Adipocyte (in vitro differentiated cells): ENCODE results near the gene GNB3.
"Not testable (repeated sequence)": the region's sequence is repeated elsewhere in the genome, so short reads cannot be mapped to it uniquely, and the experiment has no call there.

ENCODE experiments used
- DNase-seq: peaks from one replicate; pipeline ENCODE4 v3.0.0-alpha.2; 2015; ENCODE audit warnings: low read depth
- H3K27me3 ChIP-seq: replicated peaks from 2 replicates; pipeline ENCODE4 v1.7.0; 2013; ENCODE audit warnings: mild to moderate bottlenecking, low read length, moderate library complexity; ENCODE audit not compliant: control insufficient read depth, insufficient read depth
- H3K36me3 ChIP-seq: 2 replicates; pipeline ENCODE4 v1.7.0; 2013; ENCODE audit warnings: low read length, mild to moderate bottlenecking, moderate library complexity; ENCODE audit not compliant: control insufficient read depth, insufficient read depth, severe bottlenecking
- H3K4me1 ChIP-seq: 2 replicates; pipeline ENCODE4 v1.7.0; 2013; ENCODE audit warnings: mild to moderate bottlenecking, low read length, moderate library complexity; ENCODE audit not compliant: control insufficient read depth, insufficient read depth
- H3K4me3 ChIP-seq: 2 replicates; pipeline ENCODE4 v1.7.0; 2013; ENCODE audit warnings: mild to moderate bottlenecking, low read length, moderate library complexity
- H3K9ac ChIP-seq: 2 replicates; pipeline ENCODE4 v1.7.0; 2013; ENCODE audit warnings: mild to moderate bottlenecking, low read length, moderate library complexity
- H3K9me3 ChIP-seq: 2 replicates; pipeline ENCODE4 v1.7.0; 2013; ENCODE audit warnings: mild to moderate bottlenecking, low read length, moderate library complexity; ENCODE audit not compliant: control insufficient read depth

Gene GNB3

DNA sequence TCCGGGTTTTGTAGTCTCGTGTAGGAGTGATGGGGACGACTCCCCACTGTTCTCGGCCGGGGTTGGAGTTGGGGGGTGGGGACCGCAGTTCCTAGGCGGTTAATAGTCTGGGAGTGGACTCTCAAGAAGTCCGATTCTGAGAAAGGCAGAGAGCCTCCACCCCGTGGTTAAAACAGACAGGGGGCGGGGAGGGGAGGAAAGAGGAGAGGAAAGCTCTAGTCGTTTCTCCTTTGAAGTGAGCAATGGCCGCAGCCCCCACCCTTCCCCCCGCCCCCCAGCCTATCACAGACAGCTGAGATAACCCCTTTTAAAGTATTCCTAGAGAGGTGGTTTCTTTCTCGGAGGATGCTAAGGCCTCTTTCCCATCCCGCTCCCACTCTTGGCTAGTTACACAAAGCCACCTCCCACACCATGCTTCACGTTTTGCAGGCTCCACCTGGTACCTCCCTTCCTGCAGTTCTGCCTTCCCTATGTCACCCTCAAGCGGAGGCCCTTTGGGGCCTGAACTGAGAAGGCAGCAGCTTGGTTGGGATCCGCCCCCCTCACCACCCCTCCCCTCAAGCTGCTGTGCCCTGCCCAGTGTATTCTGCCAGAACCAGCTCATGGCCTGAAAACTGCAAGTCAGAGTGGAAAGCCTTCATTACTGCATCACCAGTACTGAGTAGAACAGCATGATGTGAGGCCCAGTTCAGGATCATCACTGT is 12.1 kb downstream of the GNB3 start:
- peaks cover 22% of the 10 kb centered on the region for H3K4me1 ChIP-seq
- peaks cover 23% of the 10 kb centered on the region for H3K36me3 ChIP-seq
- DNase-seq, result peak; percentile 83
- no peaks in the 10 kb centered on the region for H3K9me3 ChIP-seq
- peak overlapping the region; percentile 84 for H3K4me3 ChIP-seq
- H3K9ac ChIP-seq, result peak overlapping the region; percentile 85
- H3K27me3 ChIP-seq, result no peaks in the 10 kb centered on the region

DNA sequence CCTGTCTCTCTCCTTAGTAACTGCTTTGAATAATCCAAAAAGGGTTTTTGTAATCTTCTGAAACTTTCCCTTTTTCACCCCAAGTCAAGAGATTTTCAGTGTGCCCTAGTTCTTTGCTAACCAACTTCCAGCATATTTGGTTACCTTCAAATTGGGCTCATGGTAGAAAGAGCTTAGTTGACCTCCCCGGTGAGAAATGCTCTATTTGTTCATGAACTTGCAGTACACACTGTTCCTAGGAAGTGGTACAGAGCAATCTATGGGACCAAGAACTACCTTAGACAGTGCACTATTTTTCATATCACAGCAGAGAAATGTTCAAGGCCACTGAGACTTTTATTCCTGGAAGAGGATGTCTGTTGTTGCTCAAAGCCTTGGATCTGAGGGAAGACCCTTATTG is 12.9 kb downstream of the GNB3 start:
- Histone ChIP-seq H3K9me3 (no peaks in the 10 kb centered on the region), H3K36me3 (peaks cover 31% of the 10 kb centered on the region), H3K4me1 (peaks cover 22% of the 10 kb centered on the region), H3K27me3 (no peaks in the 10 kb centered on the region), H3K4me3 (peak overlapping the region; percentile 84), H3K9ac (peak overlapping the region; percentile 85)
- no peak for DNase-seq

DNA sequence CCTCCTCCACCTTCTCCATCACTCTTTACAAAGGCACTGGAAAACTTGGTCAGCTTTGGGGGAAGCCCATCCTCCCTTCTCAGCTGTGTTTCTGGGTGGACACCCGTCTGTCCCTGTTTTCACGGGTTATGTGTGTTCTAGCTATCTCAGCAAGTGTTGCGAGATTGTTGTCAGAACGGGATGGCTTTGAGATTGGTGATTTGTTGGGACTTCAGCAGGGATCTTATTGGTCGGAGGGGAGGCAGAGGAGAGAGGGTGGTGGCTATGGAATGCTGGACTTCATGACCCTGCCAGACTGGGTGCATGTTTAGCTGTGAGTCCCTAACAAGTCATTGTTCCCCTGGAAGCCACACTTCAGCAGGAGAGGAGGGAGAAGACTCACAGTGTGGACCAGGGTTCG is 13.3 kb downstream of the GNB3 start:
- Histone ChIP-seq H3K9me3 (no peaks in the 10 kb centered on the region), H3K9ac (peak overlapping the region; percentile 85), H3K4me1 (peaks cover 22% of the 10 kb centered on the region), H3K4me3 (peak overlapping the region; percentile 84), H3K27me3 (no peaks in the 10 kb centered on the region), H3K36me3 (peaks cover 35% of the 10 kb centered on the region)
- DNase-seq, result no peak

DNA sequence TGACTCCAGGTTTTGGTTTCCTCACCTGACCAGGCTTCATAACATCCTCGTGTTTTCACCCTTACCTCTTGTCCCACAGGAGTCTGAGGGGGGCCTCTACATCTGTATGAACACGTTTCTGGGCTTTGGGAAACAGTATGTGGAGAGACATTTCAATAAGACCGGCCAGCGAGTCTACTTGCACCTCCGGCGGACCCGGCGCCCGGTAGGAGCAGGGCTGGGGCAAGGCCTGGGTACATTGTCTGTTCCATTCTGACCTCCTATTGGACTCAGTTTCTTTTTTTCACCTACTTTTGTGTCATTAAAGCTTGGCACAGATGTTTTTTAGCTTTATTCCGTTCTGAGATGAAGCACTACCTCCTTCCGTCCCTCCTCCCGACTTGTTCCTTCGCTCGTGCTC is 14.6 kb downstream of the GNB3 start:
- H3K9ac ChIP-seq, result no peak overlapping the region
- H3K4me1 ChIP-seq, result peaks cover 22% of the 10 kb centered on the region
- no peaks in the 10 kb centered on the region for H3K27me3 ChIP-seq
- no peaks in the 10 kb centered on the region for H3K9me3 ChIP-seq
- no peak overlapping the region for H3K4me3 ChIP-seq
- no peak for DNase-seq
- peaks cover 47% of the 10 kb centered on the region for H3K36me3 ChIP-seq

DNA sequence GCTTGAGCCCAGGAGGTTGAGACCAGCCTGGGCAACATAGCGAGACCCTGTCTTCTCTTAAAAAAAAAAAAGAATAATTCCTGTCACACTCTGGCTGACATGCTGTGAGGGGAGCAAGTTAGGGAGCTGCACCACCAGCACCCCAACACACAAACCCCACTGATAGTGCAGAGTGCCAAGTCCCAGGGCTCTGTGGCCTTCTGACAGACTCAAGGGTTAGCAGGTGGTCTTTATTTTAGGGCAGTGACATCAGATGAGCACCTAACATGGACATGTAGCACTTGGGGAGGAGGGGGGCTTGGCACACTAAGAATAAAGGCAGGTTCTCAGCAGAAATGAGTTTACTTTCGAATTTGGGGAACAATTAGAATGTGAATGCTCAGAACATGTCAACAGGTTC is 18.1 kb downstream of the GNB3 start:
- DNase-seq, result no peak
- Histone ChIP-seq H3K36me3 (peaks cover 82% of the 10 kb centered on the region), H3K4me3 (no peak overlapping the region), H3K27me3 (no peaks in the 10 kb centered on the region), H3K4me1 (peaks cover 8% of the 10 kb centered on the region), H3K9me3 (no peaks in the 10 kb centered on the region), H3K9ac (no peak overlapping the region)

DNA sequence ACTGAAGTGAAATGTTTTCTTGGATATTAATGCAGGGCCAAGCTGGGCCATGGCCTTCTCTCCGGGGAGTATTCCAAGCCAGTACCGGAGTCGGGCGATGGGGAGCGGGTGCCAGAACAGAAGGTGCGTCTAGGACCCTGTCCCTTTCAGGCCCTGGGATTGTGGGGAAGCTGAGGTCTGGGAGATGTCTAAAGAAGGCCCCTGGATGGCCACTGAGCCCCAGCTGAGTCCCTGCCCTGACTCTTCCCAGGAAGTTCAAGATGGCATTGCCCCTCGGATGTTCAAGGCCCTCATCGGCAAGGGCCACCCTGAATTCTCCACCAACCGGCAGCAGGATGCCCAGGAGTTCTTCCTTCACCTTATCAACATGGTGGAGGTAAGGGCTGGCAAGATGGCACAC is 19.4 kb downstream of the GNB3 start:
- no peak overlapping the region for H3K9ac ChIP-seq
- no peaks in the 10 kb centered on the region for H3K27me3 ChIP-seq
- H3K4me3 ChIP-seq, result no peak overlapping the region
- peaks cover 94% of the 10 kb centered on the region for H3K36me3 ChIP-seq
- H3K9me3 ChIP-seq, result no peaks in the 10 kb centered on the region
- H3K4me1 ChIP-seq, result no peaks in the 10 kb centered on the region
- DNase-seq, result no peak

DNA sequence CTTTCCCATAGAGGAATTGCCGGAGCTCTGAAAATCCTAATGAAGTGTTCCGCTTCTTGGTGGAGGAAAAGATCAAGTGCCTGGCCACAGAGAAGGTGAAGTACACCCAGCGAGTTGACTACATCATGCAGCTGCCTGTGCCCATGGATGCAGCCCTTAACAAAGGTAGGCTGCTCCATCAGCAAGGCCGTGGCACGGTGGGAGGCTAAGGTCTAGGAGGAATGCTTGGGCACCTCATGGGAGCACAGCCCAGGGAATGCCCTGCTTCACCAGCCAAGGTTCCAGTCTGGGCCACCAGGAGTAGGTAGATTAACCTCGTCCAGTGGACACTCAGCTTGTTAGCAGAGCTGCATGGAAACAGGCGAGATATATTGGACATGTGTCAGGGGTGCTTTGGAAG is 20.2 kb downstream of the GNB3 start:
- no peaks in the 10 kb centered on the region for H3K27me3 ChIP-seq
- no peaks in the 10 kb centered on the region for H3K9me3 ChIP-seq
- H3K9ac ChIP-seq, result no peak overlapping the region
- DNase-seq, result no peak
- H3K36me3 ChIP-seq, result peaks cover 97% of the 10 kb centered on the region
- no peaks in the 10 kb centered on the region for H3K4me1 ChIP-seq
- no peak overlapping the region for H3K4me3 ChIP-seq

DNA sequence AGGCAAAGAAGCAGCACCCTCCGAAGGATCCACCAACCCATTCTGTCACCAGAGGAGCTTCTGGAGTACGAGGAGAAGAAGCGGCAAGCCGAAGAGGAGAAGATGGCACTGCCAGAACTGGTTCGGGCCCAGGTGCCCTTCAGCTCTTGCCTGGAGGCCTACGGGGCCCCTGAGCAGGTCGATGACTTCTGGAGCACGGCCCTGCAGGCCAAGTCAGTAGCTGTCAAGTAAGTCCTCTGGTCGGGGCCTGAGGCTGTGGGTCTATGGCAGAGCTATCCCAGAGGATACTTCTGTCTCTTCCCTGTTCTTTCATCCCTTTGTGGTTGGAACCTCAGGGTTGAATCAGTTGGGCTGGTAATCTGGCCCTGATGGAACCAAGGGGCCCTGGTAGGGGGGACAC is 20.7 kb downstream of the GNB3 start:
- Histone ChIP-seq H3K4me3 (no peak overlapping the region), H3K36me3 (peaks cover 94% of the 10 kb centered on the region), H3K27me3 (no peaks in the 10 kb centered on the region), H3K9me3 (no peaks in the 10 kb centered on the region), H3K4me1 (peaks cover 2% of the 10 kb centered on the region), H3K9ac (no peak overlapping the region)
- DNase-seq, result no peak

DNA sequence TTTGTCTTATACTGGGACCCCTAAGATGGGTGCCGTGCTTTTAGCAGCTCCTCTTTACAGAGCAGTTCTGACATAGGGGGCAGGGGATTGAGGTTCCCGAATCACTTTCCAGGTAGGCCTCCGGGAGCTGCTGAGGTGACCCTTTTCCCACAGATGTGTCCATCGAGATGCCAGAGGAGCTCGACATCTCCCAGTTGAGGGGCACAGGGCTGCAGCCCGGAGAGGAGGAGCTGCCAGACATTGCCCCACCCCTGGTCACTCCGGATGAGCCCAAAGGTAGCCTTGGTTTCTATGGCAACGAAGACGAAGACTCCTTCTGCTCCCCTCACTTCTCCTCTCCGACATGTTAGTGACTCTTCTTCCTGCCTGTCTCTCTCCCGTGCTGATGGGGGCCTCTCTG is 22.3 kb downstream of the GNB3 start:
- Histone ChIP-seq H3K4me3 (no peak overlapping the region), H3K4me1 (peaks cover 8% of the 10 kb centered on the region), H3K9me3 (no peaks in the 10 kb centered on the region), H3K36me3 (peaks cover 78% of the 10 kb centered on the region), H3K27me3 (no peaks in the 10 kb centered on the region), H3K9ac (no peak overlapping the region)
- DNase-seq, result no peak

DNA sequence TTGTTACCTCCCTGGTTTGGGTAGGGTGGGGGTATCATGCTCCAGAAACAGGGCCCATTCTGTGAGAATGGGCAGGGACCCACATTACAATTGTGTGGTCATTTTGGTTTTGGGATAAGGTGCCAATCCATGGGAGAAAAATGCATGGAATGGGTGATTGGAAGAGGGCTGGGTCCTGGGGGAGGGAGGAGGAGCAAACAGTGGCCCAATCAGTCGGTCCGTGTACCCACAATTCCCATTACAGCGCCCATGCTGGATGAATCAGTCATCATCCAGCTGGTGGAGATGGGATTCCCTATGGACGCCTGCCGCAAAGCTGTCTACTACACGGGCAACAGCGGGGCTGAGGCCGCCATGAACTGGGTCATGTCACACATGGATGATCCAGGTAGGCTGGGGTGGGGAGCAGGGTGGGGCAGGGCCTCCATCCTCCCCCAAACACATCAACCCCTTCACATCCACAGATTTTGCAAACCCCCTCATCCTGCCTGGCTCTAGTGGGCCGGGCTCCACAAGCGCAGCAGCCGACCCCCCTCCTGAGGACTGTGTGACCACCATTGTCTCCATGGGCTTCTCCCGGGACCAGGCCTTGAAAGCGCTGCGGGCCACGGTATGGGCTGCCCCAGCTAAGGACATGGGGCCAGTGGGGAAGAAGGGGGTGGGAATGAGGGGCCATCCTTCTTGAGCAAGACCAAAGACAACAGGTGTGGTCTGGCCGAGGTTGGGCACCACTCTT is 23.0 kb downstream of the GNB3 start:
- Histone ChIP-seq H3K4me1 (peaks cover 14% of the 10 kb centered on the region), H3K9ac (no peak overlapping the region), H3K27me3 (no peaks in the 10 kb centered on the region), H3K36me3 (peaks cover 71% of the 10 kb centered on the region), H3K4me3 (no peak overlapping the region), H3K9me3 (no peaks in the 10 kb centered on the region)
- DNase-seq, result no peak

DNA sequence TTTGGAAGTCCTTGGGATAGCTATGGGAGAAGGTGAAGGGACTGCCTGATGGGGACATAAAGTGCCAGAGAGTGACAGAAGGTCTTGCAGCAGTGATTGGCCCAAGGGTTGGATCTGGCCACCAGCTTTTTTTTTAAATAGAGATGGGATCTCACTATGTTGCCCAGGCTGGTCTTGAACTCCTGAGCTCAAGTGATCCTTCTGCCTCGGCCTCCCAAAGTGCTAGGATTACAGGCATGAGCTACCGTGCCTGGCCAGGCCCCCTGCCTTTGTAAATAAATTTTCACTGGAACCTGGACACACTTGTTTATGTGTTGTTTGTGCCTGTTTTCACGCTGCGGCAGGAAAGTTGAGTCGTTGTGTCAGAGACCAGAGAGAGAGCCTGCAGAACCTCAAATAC is 24.6 kb downstream of the GNB3 start:
- not testable (repeated sequence) for H3K9ac ChIP-seq, DNase-seq, H3K9me3 ChIP-seq, H3K27me3 ChIP-seq, H3K4me3 ChIP-seq
- Histone ChIP-seq H3K36me3 (peaks cover 68% of the 10 kb centered on the region), H3K4me1 (peaks cover 29% of the 10 kb centered on the region)
